Right forelimb (tissue), 1 donor: ENCODE results near the gene CACUL1.
"Not testable (repeated sequence)": the region's sequence is repeated elsewhere in the genome, so short reads cannot be mapped to it uniquely, and the experiment has no call there.

ENCODE experiments used
- DNase-seq: peaks from one replicate; pipeline ENCODE4 v3.0.0-alpha.2; 2018

The CACUL1 gene

GRCh38 chr10:118768041-118768919 is 13.5 kb upstream of the CACUL1 start:
- DNase-seq, result no peak

GRCh38 chr10:118767297-118768040 is 12.7 kb upstream of the CACUL1 start:
- no peak for DNase-seq

- DNase-seq, result no peak
These were observed 9.4 kb upstream of the CACUL1 start for GRCh38 chr10:118764195-118764594.

GRCh38 chr10:118763202-118763988 is 8.6 kb upstream of the CACUL1 start:
- no peak for DNase-seq

GRCh38 chr10:118760265-118760664 is 5.5 kb upstream of the CACUL1 start:
- DNase-seq, result no peak

- DNase-seq, result no peak
These were observed 3.7 kb upstream of the CACUL1 start for GRCh38 chr10:118758449-118758848.

- DNase-seq, result peak; percentile 60
These were observed 578 bp downstream of the CACUL1 start for GRCh38 chr10:118754229-118754555.

GRCh38 chr10:118753331-118754228 is 1.2 kb downstream of the CACUL1 start:
- DNase-seq, result no peak

GRCh38 chr10:118752409-118752808 is 2.4 kb downstream of the CACUL1 start:
- no peak for DNase-seq

- DNase-seq, result no peak
These were observed 3.5 kb downstream of the CACUL1 start for GRCh38 chr10:118751265-118751664.

GRCh38 chr10:118748041-118748440 is 6.7 kb downstream of the CACUL1 start:
- DNase-seq, result no peak

- no peak for DNase-seq
These were observed 8.5 kb downstream of the CACUL1 start for GRCh38 chr10:118746246-118746645.

- no peak for DNase-seq
These were observed 9.7 kb downstream of the CACUL1 start for GRCh38 chr10:118745056-118745455.

- not testable (repeated sequence) for DNase-seq
These were observed 10.3 kb downstream of the CACUL1 start for GRCh38 chr10:118744346-118744918.

GRCh38 chr10:118742782-118743181 is 12.0 kb downstream of the CACUL1 start:
- DNase-seq, result no peak

GRCh38 chr10:118742032-118742431 is 12.7 kb downstream of the CACUL1 start:
- no peak for DNase-seq

GRCh38 chr10:118738406-118738805 is 16.4 kb downstream of the CACUL1 start:
- DNase-seq, result no peak

GRCh38 chr10:118737603-118738302 is 17.0 kb downstream of the CACUL1 start:
- no peak for DNase-seq

GRCh38 chr10:118735294-118735693 is 19.5 kb downstream of the CACUL1 start:
- DNase-seq, result no peak

- no peak for DNase-seq
These were observed 20.3 kb downstream of the CACUL1 start for GRCh38 chr10:118734475-118734874.
